PC-3 (cell line): ENCODE data around the gene ATP11C. TPM values are rescaled to one million over a fixed set of nuclear protein-coding genes. Genes with fewer than 3 reads are reported as not detected.
A peak's percentile ranks its signal among the peaks of the same experiment; 100 is the strongest.

Experiments used
- ATAC-seq: fragments of 200-7000 bp; cut with Tn5 transposase; 2 replicates; pipeline ENCODE4 v1.9.1; 2020; ENCODE audit warnings: mild to moderate bottlenecking, moderate library complexity
- BruUV-seq: library from RNA; stranded (reverse); fragments of 400-500 nt; replicated peaks from 2 replicates; lab custom pipeline; 2021; lab: Mats Ljungman, UMichigan
- CTCF ChIA-PET: fragments of 300-600 bp; sonication (Branson Sonifier 250); formaldehyde crosslinking; loops from one replicate; lab custom pipeline; 2022; ENCODE audit warnings: antibody characterized with exemption; lab: Charles Lee
- POLR2A ChIA-PET: fragments of 300-600 bp; sonication (Branson Sonifier 250); formaldehyde crosslinking; loops from one replicate; lab custom pipeline; 2022; ENCODE audit warnings: antibody characterized with exemption; ENCODE audit not compliant: unreplicated experiment; lab: Charles Lee
- DNase-seq: peaks from one replicate; pipeline ENCODE4 v3.0.0-alpha.2; 2015
- H2AFZ ChIP-seq: fragments of 300-600 bp; sonication (generic); 2 replicates; pipeline ENCODE4 v1.6.0; 2016; ENCODE audit warnings: antibody characterized with exemption, low read length
- H3F3A ChIP-seq: fragments of 300-600 bp; sonication (generic); one replicate; pipeline ENCODE4 v1.6.0; 2017; ENCODE audit warnings: antibody characterized with exemption, low read length, control low read depth, mild to moderate bottlenecking; ENCODE audit not compliant: unreplicated experiment
- H3K27ac ChIP-seq: fragments of 300-600 bp; sonication (generic); 2 replicates; pipeline ENCODE4 v1.5.1; 2016; ENCODE audit warnings: mild to moderate bottlenecking, low read length
- H3K27me3 ChIP-seq: fragments of 300-600 bp; sonication (generic); 2 replicates; pipeline ENCODE4 v1.6.1; 2016; ENCODE audit warnings: low read length, mixed read lengths
- H3K36me3 ChIP-seq: fragments of 300-600 bp; sonication (generic); 2 replicates; pipeline ENCODE4 v1.6.1; 2016; ENCODE audit warnings: low read depth, mixed run types, low read length, mixed read lengths
- H3K4me1 ChIP-seq: fragments of 300-600 bp; sonication (generic); 2 replicates; pipeline ENCODE4 v1.5.1; 2016; ENCODE audit warnings: low read length; ENCODE audit not compliant: insufficient read depth
- H3K4me2 ChIP-seq: fragments of 300-600 bp; sonication (generic); 2 replicates; pipeline ENCODE4 v1.6.0; 2016; ENCODE audit warnings: low read length
- H3K4me3 ChIP-seq: fragments of 300-600 bp; sonication (generic); 2 replicates; pipeline ENCODE4 v1.5.1; 2016; ENCODE audit warnings: mild to moderate bottlenecking, low read length, mixed read lengths
- H3K79me2 ChIP-seq: fragments of 300-600 bp; sonication (generic); 2 replicates; pipeline ENCODE4 v1.6.1; 2017; ENCODE audit warnings: low read length, mixed read lengths
- H3K9ac ChIP-seq: fragments of 300-600 bp; sonication (generic); 2 replicates; pipeline ENCODE4 v1.6.0; 2016; ENCODE audit warnings: mild to moderate bottlenecking, low read length
- H3K9me2 ChIP-seq: fragments of 300-600 bp; sonication (generic); replicated peaks from 2 replicates; pipeline ENCODE4 v1.6.1; 2016; ENCODE audit warnings: mixed run types, low read length, mixed read lengths
- H3K9me3 ChIP-seq: fragments of 300-600 bp; sonication (generic); 2 replicates; pipeline ENCODE4 v1.6.1; 2016; ENCODE audit warnings: low read length, mixed read lengths
- H4K20me1 ChIP-seq: fragments of 300-600 bp; sonication (generic); 2 replicates; pipeline ENCODE4 v1.6.1; 2016; ENCODE audit warnings: low read length, mixed read lengths
- CTCF ChIP-seq: fragments of 300-600 bp; sonication (generic); conservative IDR thresholded peaks from 2 replicates; pipeline ENCODE4 v1.5.1; 2017; ENCODE audit warnings: antibody characterized with exemption, low read depth, mild to moderate bottlenecking, low read length
- EZH2 ChIP-seq: fragments of 300-600 bp; sonication (generic); IDR thresholded peaks from one replicate; pipeline ENCODE4 v1.6.1; 2017; ENCODE audit warnings: antibody characterized with exemption, mild to moderate bottlenecking, low read length; ENCODE audit not compliant: unreplicated experiment
- EZH2phosphoT487 ChIP-seq: fragments of 300-600 bp; sonication (generic); IDR thresholded peaks from 2 replicates; pipeline ENCODE4 v1.6.1; 2018; ENCODE audit warnings: mild to moderate bottlenecking, antibody characterized with exemption, low read length, borderline replicate concordance
- intact Hi-C: fragments of 100-400 bp; cut with micrococcal nuclease; formaldehyde crosslinking; loops from 2 replicates; pipeline ENCODE4 v1.9.0; 2023
- total RNA-seq: library from RNA; depleted of rRNA; stranded (reverse); fragments of >200 nt; gene quantifications from 2 replicates; pipeline ENCODE4 v1.2.3, GENCODE V29; 2014

The ATP11C gene
- total RNA-seq, 1 experiment from 2014 or later, result 25.8 TPM

DNA sequence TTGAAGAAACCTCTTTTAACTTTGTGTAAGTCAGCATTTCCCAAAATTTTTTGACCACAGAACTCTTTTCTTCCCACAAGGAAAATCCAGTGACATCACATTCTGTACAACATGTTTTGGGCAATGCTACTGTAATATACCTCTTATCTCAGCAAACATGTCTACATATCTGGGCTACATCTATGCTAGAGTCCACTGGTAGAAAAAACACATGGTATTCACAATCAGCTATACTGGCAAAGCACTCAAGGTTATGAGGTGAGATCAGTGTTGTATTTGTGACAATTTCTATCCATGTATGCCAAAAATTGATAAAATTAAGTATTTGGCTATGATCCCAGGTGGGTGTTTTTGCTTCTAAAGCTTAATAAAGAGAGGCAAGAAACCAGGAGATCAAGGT is 98.0 kb downstream of the ATP11C start:
- no TSS peak for BruUV-seq
- ATAC-seq (no peak), DNase-seq (no peak)
- H3K27me3 ChIP-seq, result no peaks in the 10 kb centered on the region
- CTCF ChIA-PET, result no interaction called here
- POLR2A ChIA-PET, result no interaction called here
- intact Hi-C loops, result no loop called here
- no peak overlapping the region for H3K4me3 ChIP-seq
- no peak overlapping the region for H2AFZ ChIP-seq
- no peak overlapping the region for H3K9ac ChIP-seq
- TF ChIP-seq CTCF (no peak), EZH2 (no peak), EZH2phosphoT487 (no peak)
- peaks cover 8% of the 10 kb centered on the region; the same call in 1 of the 2 replicates for H3K79me2 ChIP-seq
- H3F3A ChIP-seq, result no peaks in the 10 kb centered on the region
- no peak overlapping the region for H3K27ac ChIP-seq
- H3K9me2 ChIP-seq, result no peaks in the 10 kb centered on the region
- no peaks in the 10 kb centered on the region for H3K9me3 ChIP-seq
- H3K4me1 ChIP-seq, result peaks cover 15% of the 10 kb centered on the region
- H3K4me2 ChIP-seq, result no peak overlapping the region
- 0 out of 2 replicates have a peak, but pooled peaks cover 4% of the 10 kb centered on the region for H4K20me1 ChIP-seq
- H3K36me3 ChIP-seq, result no peaks in the 10 kb centered on the region

DNA sequence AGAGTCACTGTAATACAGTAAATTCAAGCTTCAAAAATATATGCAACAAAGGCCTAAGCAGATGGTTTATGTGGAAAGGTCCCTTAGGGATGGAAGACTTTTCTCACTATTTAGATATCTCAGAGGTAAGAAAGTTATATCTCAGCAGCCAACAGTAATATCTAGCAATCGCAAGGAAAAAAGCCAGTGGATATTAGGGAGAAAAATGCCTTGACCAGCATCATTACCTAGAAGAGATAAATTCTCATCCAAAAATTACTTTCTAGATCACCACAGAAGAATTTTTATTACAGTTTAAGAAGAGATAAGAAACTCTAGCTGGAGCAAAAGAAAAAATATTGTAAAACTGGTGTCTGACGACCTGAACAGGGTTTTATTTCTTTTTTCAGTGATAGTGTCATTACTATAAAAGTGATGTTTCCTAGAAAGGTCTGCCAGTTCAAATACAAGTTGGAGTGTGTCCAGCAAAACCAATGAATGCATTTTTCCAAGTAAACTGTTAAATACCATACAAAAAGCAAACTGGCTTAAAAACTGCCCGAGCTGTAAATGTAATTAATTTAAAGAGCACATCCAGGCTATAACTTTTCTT is 100.0 kb downstream of the ATP11C start:
- ChIA-PET POLR2A (no interaction called here), CTCF (no interaction called here)
- no peak overlapping the region for H2AFZ ChIP-seq
- no peaks in the 10 kb centered on the region for H3K27me3 ChIP-seq
- no peak overlapping the region for H3K27ac ChIP-seq
- intact Hi-C loops, result loop anchor here (2.0 kb wide), 1 partner anchor 100 kb away; the partner anchor contains the start of gene ATP11C
- H3K79me2 ChIP-seq, result peaks cover 8% of the 10 kb centered on the region; the same call in 1 of the 2 replicates
- TF ChIP-seq CTCF (no peak), EZH2phosphoT487 (no peak), EZH2 (no peak)
- BruUV-seq, result no TSS peak
- H3K36me3 ChIP-seq, result no peaks in the 10 kb centered on the region
- no peak overlapping the region for H3K9ac ChIP-seq
- peaks cover 15% of the 10 kb centered on the region for H3K4me1 ChIP-seq
- DNase-seq (peak; percentile 28), ATAC-seq (peak; percentile 65)
- no peaks in the 10 kb centered on the region for H3K9me3 ChIP-seq
- no peak overlapping the region for H3K4me3 ChIP-seq
- H3F3A ChIP-seq, result no peaks in the 10 kb centered on the region
- H4K20me1 ChIP-seq, result 0 out of 2 replicates have a peak, but pooled peaks cover 4% of the 10 kb centered on the region
- no peaks in the 10 kb centered on the region for H3K9me2 ChIP-seq
- peak overlapping the region; percentile 34; the same call in 1 of the 2 replicates for H3K4me2 ChIP-seq
